H1 (cell line): ENCODE measurements around the gene KCNK2. TPM values are rescaled to one million over a fixed set of nuclear protein-coding genes. Genes with fewer than 3 reads are reported as not detected.

Experiments
- CTCF ChIA-PET: fragments of 300-600 bp; sonication (Branson Sonifier 250); formaldehyde crosslinking; loops from one replicate; lab custom pipeline; 2021; ENCODE audit not compliant: partially characterized antibody; lab: Charles Lee
- POLR2A ChIA-PET: fragments of 300-600 bp; sonication (Branson Sonifier 250); formaldehyde crosslinking; loops from one replicate; lab custom pipeline; 2021; ENCODE audit warnings: inconsistent platforms; ENCODE audit not compliant: partially characterized antibody; lab: Charles Lee
- DNase-seq, 2 experiments: peaks; one replicate each; pipeline versions ENCODE4 v3.0.0 to v3.0.0-alpha.2; 2010 to 2022; ENCODE audit warnings: low spot score in 2 of 2, low read depth in 1 of 2, mixed read lengths in 1 of 2
- FAIRE-seq: peaks from 2 replicates; lab custom pipeline; 2011; peaks lifted over from hg19 to GRCh38; lab: Jason Lieb, UNC
- H2AFZ ChIP-seq: 2 replicates; pipeline ENCODE4 v1.8.1; 2012; ENCODE audit warnings: low read length, inconsistent platforms
- H2AK5ac ChIP-seq: 2 replicates; pipeline ENCODE4 v1.6.1; 2013; ENCODE audit warnings: low read depth, low read length
- H2BK120ac ChIP-seq: replicated peaks from 2 replicates; pipeline ENCODE3; 2013; ENCODE audit warnings: low read depth, low read length, inconsistent platforms
- H2BK12ac ChIP-seq: 2 replicates; pipeline ENCODE4 v1.6.1; 2013; ENCODE audit warnings: low read depth, low read length
- H2BK15ac ChIP-seq: 2 replicates; pipeline ENCODE4 v1.6.1; 2013; ENCODE audit warnings: low read length
- H2BK20ac ChIP-seq: 2 replicates; pipeline ENCODE4 v1.6.1; 2013; ENCODE audit warnings: low read length
- H2BK5ac ChIP-seq: 2 replicates; pipeline ENCODE4 v1.6.1; 2013; ENCODE audit warnings: low read depth, low read length
- H3K14ac ChIP-seq: 2 replicates; pipeline ENCODE4 v1.6.1; 2013; ENCODE audit warnings: inconsistent platforms; ENCODE audit not compliant: insufficient read length
- H3K18ac ChIP-seq: 2 replicates; pipeline ENCODE4 v1.6.1; 2013; ENCODE audit warnings: low read length; ENCODE audit errors: extremely low read depth
- H3K23ac ChIP-seq: 2 replicates; pipeline ENCODE4 v1.6.1; 2013; ENCODE audit warnings: inconsistent platforms; ENCODE audit not compliant: insufficient read length
- H3K23me2 ChIP-seq: 2 replicates; pipeline ENCODE4 v1.6.1; 2013; ENCODE audit warnings: low read depth, low read length
- H3K27ac ChIP-seq: 2 replicates; pipeline ENCODE4 v1.6.1; 2011; ENCODE audit warnings: low read depth, low read length, inconsistent platforms
- H3K27me3 ChIP-seq, 4 experiments: replicated peaks in 1 of 4; 1 replicate in 1 of 4; 2 replicates in 3 of 4; pipeline versions ENCODE4 v1.6.1 to v1.8.1; 2011 to 2013; ENCODE audit warnings: low read length in 3 of 4, mild to moderate bottlenecking in 3 of 4, inconsistent platforms in 2 of 4, mixed read lengths in 2 of 4, moderate library complexity in 1 of 4; ENCODE audit not compliant: control insufficient read depth in 3 of 4, insufficient read depth in 3 of 4; ENCODE audit errors: extremely low read depth in 1 of 4
- H3K36me3 ChIP-seq, 4 experiments: 2 replicates each; pipeline versions ENCODE4 v1.6.1 to v1.8.1; 2011 to 2013; ENCODE audit warnings: mild to moderate bottlenecking in 4 of 4, low read length in 3 of 4, moderate library complexity in 2 of 4, control low read depth in 1 of 4, inconsistent platforms in 1 of 4; ENCODE audit not compliant: insufficient read depth in 4 of 4, control insufficient read depth in 2 of 4
- H3K4ac ChIP-seq: replicated peaks from 2 replicates; pipeline ENCODE3; 2013; ENCODE audit warnings: low read length, low read depth, mixed read lengths, inconsistent platforms; ENCODE audit not compliant: insufficient read length
- H3K4me1 ChIP-seq, 4 experiments: replicated peaks in 1 of 4; 1 replicate in 1 of 4; 2 replicates in 3 of 4; pipeline versions ENCODE4 v1.6.1 to v1.8.1; 2011 to 2013; ENCODE audit warnings: low read length in 3 of 4, inconsistent platforms in 2 of 4, mixed read lengths in 1 of 4; ENCODE audit not compliant: insufficient read depth in 4 of 4, control insufficient read depth in 3 of 4
- H3K4me2 ChIP-seq, 2 experiments: 2 replicates each; pipeline versions ENCODE4 v1.6.1 to v1.8.1; 2011 to 2013; ENCODE audit warnings: low read depth in 2 of 2, low read length in 2 of 2, control low read depth in 1 of 2, inconsistent platforms in 1 of 2, mild to moderate bottlenecking in 1 of 2; ENCODE audit not compliant: insufficient read depth in 1 of 2
- H3K4me3 ChIP-seq, 4 experiments: fragments of 200-600, 300-600 bp in 1 of 4; sonication (generic), shearing (Covaris generic), sonication (Bioruptor Twin) in 1 of 4; 2 replicates each; pipeline versions ENCODE4 v1.5.1 to v1.8.1; 2011 to 2016; ENCODE audit warnings: low read length in 4 of 4, low read depth in 3 of 4, control low read depth in 2 of 4, inconsistent platforms in 2 of 4, mild to moderate bottlenecking in 2 of 4, mixed read lengths in 1 of 4, moderate library complexity in 1 of 4; ENCODE audit not compliant: insufficient read depth in 2 of 4; ENCODE audit errors: extremely low read depth in 1 of 4
- H3K56ac ChIP-seq: replicated peaks from 2 replicates; pipeline ENCODE3; 2013; ENCODE audit warnings: low read depth, mild to moderate bottlenecking, mixed read lengths, low read length, inconsistent platforms; ENCODE audit not compliant: insufficient read length
- H3K79me1 ChIP-seq: 2 replicates; pipeline ENCODE4 v1.6.1; 2013; ENCODE audit warnings: low read depth, low read length, control low read depth
- H3K79me2 ChIP-seq, 2 experiments: 2 replicates each; pipeline versions ENCODE4 v1.6.1 to v1.8.1; 2012 to 2013; ENCODE audit warnings: low read length in 2 of 2, mild to moderate bottlenecking in 2 of 2, inconsistent platforms in 1 of 2; ENCODE audit not compliant: insufficient read depth in 2 of 2, control insufficient read depth in 1 of 2
- H3K9ac ChIP-seq, 4 experiments: replicated peaks in 1 of 4; 1 replicate in 1 of 4; 2 replicates in 3 of 4; pipeline versions ENCODE4 v1.6.1 to v1.8.1; 2011 to 2013; ENCODE audit warnings: low read depth in 3 of 4, low read length in 3 of 4, control low read depth in 2 of 4, mild to moderate bottlenecking in 2 of 4, moderate library complexity in 2 of 4, inconsistent platforms in 1 of 4; ENCODE audit errors: extremely low read depth in 1 of 4
- H3K9me3 ChIP-seq, 2 experiments: 2 replicates each; pipeline versions ENCODE4 v1.6.1 to v1.8.1; 2012 to 2013; ENCODE audit warnings: mild to moderate bottlenecking in 2 of 2, moderate library complexity in 2 of 2, control low read depth in 1 of 2, inconsistent platforms in 1 of 2, low read depth in 1 of 2, low read length in 1 of 2, mixed read lengths in 1 of 2; ENCODE audit not compliant: insufficient read depth in 2 of 2
- H4K20me1 ChIP-seq, 2 experiments: replicated peaks in 1 of 2; 2 replicates each; pipeline versions ENCODE3 to v1.8.1; 2011 to 2013; ENCODE audit warnings: inconsistent platforms in 2 of 2, low read length in 2 of 2, mild to moderate bottlenecking in 1 of 2; ENCODE audit not compliant: insufficient read depth in 2 of 2, control insufficient read depth in 1 of 2
- H4K5ac ChIP-seq: 2 replicates; pipeline ENCODE4 v1.6.1; 2013; ENCODE audit warnings: low read length, low read depth, mixed read lengths, inconsistent platforms; ENCODE audit not compliant: insufficient read length
- H4K8ac ChIP-seq: 2 replicates; pipeline ENCODE4 v1.8.0; 2013; ENCODE audit warnings: mild to moderate bottlenecking, moderate library complexity, low read length, inconsistent platforms; ENCODE audit not compliant: insufficient read depth; ENCODE audit errors: extremely low read depth
- H4K91ac ChIP-seq: replicated peaks from 2 replicates; pipeline ENCODE3; 2013; ENCODE audit warnings: low read length, mixed read lengths, inconsistent platforms; ENCODE audit not compliant: insufficient read length
- CHD1 ChIP-seq: IDR thresholded peaks from 2 replicates; pipeline ENCODE4 v1.6.1; 2012; ENCODE audit warnings: low read depth, low read length, improper control_type of control experiment
- GTF2F1 ChIP-seq: IDR thresholded peaks from 2 replicates; pipeline ENCODE4 v1.6.1; 2012; ENCODE audit warnings: low read depth, low read length, improper control_type of control experiment, borderline replicate concordance
- SP2 ChIP-seq: IDR thresholded peaks from 2 replicates; pipeline ENCODE4 v1.6.1; 2012; ENCODE audit warnings: mild to moderate bottlenecking, low read length, inconsistent platforms
- WGBS, 2 experiments: shearing (Covaris generic) in 1 of 2; methylation state at CpG; one replicate each; pipeline versions ENCODE4 v1.1.6 to v1.1.7; 2013 to 2015; ENCODE audit warnings: low lambda C conversion rate in 2 of 2, mixed read lengths in 2 of 2, inconsistent platforms in 1 of 2, low coverage in 1 of 2, missing lambda C conversion rate in 1 of 2; ENCODE audit not compliant: insufficient replicate concordance in 2 of 2, insufficient coverage in 1 of 2, insufficient read length in 1 of 2; ENCODE audit errors: extremely low coverage in 1 of 2, missing lambda C conversion rate in 1 of 2; 5-methylcytosine and 5-hydroxymethylcytosine counted together
- polyA plus RNA-seq, 7 experiments: library from polyadenylated mRNA; depleted of rRNA in 3 of 7; stranded (reverse) in 5 of 7; unstranded in 2 of 7; fragments of >200 nt in 5 of 7; fragments of 200-250 nt in 2 of 7; gene quantifications; 1 replicate in 5 of 7; 2 replicates in 1 of 7; 4 replicates in 1 of 7; pipeline versions ENCODE4 v1.2.1 to v1.2.3, GENCODE V29; 2011 to 2013; ENCODE audit warnings: missing spikeins in 2 of 7, mixed read lengths in 2 of 7
- total RNA-seq: library from RNA; stranded (reverse); fragmentation: NEBNext Ultra II Directional; extraction: Animal tissue kit (Norgen Biotek cat#: 25700); gene quantifications from 2 replicates; pipeline ENCODE4 v1.2.1, GENCODE V29; 2021

Gene KCNK2
- total and polyA plus RNA-seq, 2 of the 8 experiments (the other 6 are each of a cell fraction or from before 2014, with no cell fraction given) = 0.59 to 1.2 TPM

GRCh38 chr1:215113776-215114153 is 31.2 kb downstream of the KCNK2 start:
- Histone ChIP-seq H3K27me3 (no peaks in the 10 kb centered on the region), H3K79me2 (no peaks in the 10 kb centered on the region), H3K4ac (no peak overlapping the region), H3K56ac (no peak overlapping the region), H3K4me3 (no peak overlapping the region), H2AK5ac (no peak overlapping the region), H2BK120ac (no peak overlapping the region), H2BK5ac (no peak overlapping the region), H3K4me1 (no peaks in the 10 kb centered on the region), H2BK15ac (no peak overlapping the region), H3K27ac (no peak overlapping the region), H3K14ac (no peak overlapping the region), H3K36me3 (no peaks in the 10 kb centered on the region), H4K5ac (no peak overlapping the region), H3K79me1 (no peaks in the 10 kb centered on the region), H4K20me1 (no peaks in the 10 kb centered on the region), H2BK20ac (no peak overlapping the region), H3K18ac (no peak overlapping the region), H4K91ac (no peak overlapping the region), H3K9me3 (no peaks in the 10 kb centered on the region), H3K4me2 (no peak overlapping the region), H2BK12ac (no peak overlapping the region), H3K23me2 (no peaks in the 10 kb centered on the region; the same call in 1 of the 2 replicates), H3K23ac (no peak overlapping the region), H4K8ac (no peak overlapping the region), H3K9ac (no peak overlapping the region), H2AFZ (no peak overlapping the region)
- FAIRE-seq (no peak), DNase-seq (no peak)
- CTCF ChIA-PET = interaction anchor here (0.5 kb wide), 1 partner anchor 768 kb away, joined by 3 read pairs; no protein-coding TSS in a partner anchor
- 90% methylated on average over 3 of the region's 3 CpGs; no CpG with 5 or more reads in 1 of the 2 experiments for WGBS, 2 experiments
- TF ChIP-seq GTF2F1 = no peak
- no peak for TF ChIP-seq SP2
- no peak for TF ChIP-seq CHD1
- POLR2A ChIA-PET = no interaction called here
